ENCODE results near the gene MAPK9.

Gene MAPK9

GRCh38 chr5:180287868-180288267, 4.0 kb downstream of the MAPK9 start:
- TF ChIP-seq FOXP2 (optimal IDR thresholded peaks at IDR 0.05; ENCODE audit: borderline replicate concordance, extremely low read depth, extremely low read length, insufficient read depth) (no peak), POLR2AphosphoS5 (IDR thresholded peaks at IDR 0.05; ENCODE audit: low read depth, low read length) (no peak), TAF1 (IDR thresholded peaks at IDR 0.05; ENCODE audit: borderline replicate concordance, insufficient read depth, low read length) (no peak), REST (IDR thresholded peaks at IDR 0.05; ENCODE audit: insufficient read depth in 1 of 2, low read depth in 2 of 2, low read length in 2 of 2) (no peak), SIN3A (IDR thresholded peaks at IDR 0.05; ENCODE audit: borderline replicate concordance, insufficient read depth, low read length) (no peak)

GRCh38 chr5:180287404-180287803, 4.5 kb downstream of the MAPK9 start:
- TF ChIP-seq FOXP2 (optimal IDR thresholded peaks at IDR 0.05; ENCODE audit: borderline replicate concordance, extremely low read depth, extremely low read length, insufficient read depth) (no peak), SIN3A (IDR thresholded peaks at IDR 0.05; ENCODE audit: borderline replicate concordance, insufficient read depth, low read length) (no peak), POLR2AphosphoS5 (IDR thresholded peaks at IDR 0.05; ENCODE audit: low read depth, low read length) (no peak), TAF1 (IDR thresholded peaks at IDR 0.05; ENCODE audit: borderline replicate concordance, insufficient read depth, low read length) (no peak), REST (IDR thresholded peaks at IDR 0.05; ENCODE audit: insufficient read depth in 1 of 2, low read depth in 2 of 2, low read length in 2 of 2) (no peak)

GRCh38 chr5:180284149-180284548, 7.7 kb downstream of the MAPK9 start:
- TF ChIP-seq TAF1 (IDR thresholded peaks at IDR 0.05; ENCODE audit: borderline replicate concordance, insufficient read depth, low read length) (no peak), FOXP2 (optimal IDR thresholded peaks at IDR 0.05; ENCODE audit: borderline replicate concordance, extremely low read depth, extremely low read length, insufficient read depth) (no peak), SIN3A (IDR thresholded peaks at IDR 0.05; ENCODE audit: borderline replicate concordance, insufficient read depth, low read length) (no peak), POLR2AphosphoS5 (IDR thresholded peaks at IDR 0.05; ENCODE audit: low read depth, low read length) (no peak)

GRCh38 chr5:180283026-180283615, 8.8 kb downstream of the MAPK9 start:
- TF ChIP-seq TAF1 (IDR thresholded peaks at IDR 0.05; ENCODE audit: borderline replicate concordance, insufficient read depth, low read length) = no peak
- TF ChIP-seq SIN3A (IDR thresholded peaks at IDR 0.05; ENCODE audit: borderline replicate concordance, insufficient read depth, low read length) = no peak
- no peak for TF ChIP-seq REST (IDR thresholded peaks at IDR 0.05; ENCODE audit: insufficient read depth in 1 of 2, low read depth in 2 of 2, low read length in 2 of 2)
- no peak for TF ChIP-seq FOXP2 (optimal IDR thresholded peaks at IDR 0.05; ENCODE audit: borderline replicate concordance, extremely low read depth, extremely low read length, insufficient read depth)
- TF ChIP-seq POLR2AphosphoS5 (IDR thresholded peaks at IDR 0.05; ENCODE audit: low read depth, low read length) = no peak

GRCh38 chr5:180282281-180282680, 9.6 kb downstream of the MAPK9 start:
- no peak for TF ChIP-seq POLR2AphosphoS5 (IDR thresholded peaks at IDR 0.05; ENCODE audit: low read depth, low read length)
- TF ChIP-seq REST (IDR thresholded peaks at IDR 0.05; ENCODE audit: insufficient read depth in 1 of 2, low read depth in 2 of 2, low read length in 2 of 2) = no peak
- TF ChIP-seq TAF1 (IDR thresholded peaks at IDR 0.05; ENCODE audit: borderline replicate concordance, insufficient read depth, low read length) = no peak
- TF ChIP-seq FOXP2 (optimal IDR thresholded peaks at IDR 0.05; ENCODE audit: borderline replicate concordance, extremely low read depth, extremely low read length, insufficient read depth) = no peak
- no peak for TF ChIP-seq SIN3A (IDR thresholded peaks at IDR 0.05; ENCODE audit: borderline replicate concordance, insufficient read depth, low read length)

All from PFSK-1 (cell line).